ENCODE results near the gene DOCK9. TPM values are rescaled to one million over a fixed set of nuclear protein-coding genes. Genes with fewer than 3 reads are reported as not detected.

DOCK9 gene
- total and polyA plus RNA-seq, 9 of the 15 experiments (the other 6 are each of a cell fraction or from before 2014, with no cell fraction given) = 3.5 to 25.3 (median 16.7) TPM

GRCh38 chr13:98752467-98753290, 225.2 kb downstream of the DOCK9 start, which contains the start of gene SLC15A1:
SLC15A1 (minus strand) TSS chr13:98752672; CDS start chr13:98752598, 74 bp downstream.
- Histone ChIP-seq H3K27ac (ENCODE audit: extremely low read depth, low read depth, low read length) (no peak within 1 kb of the TSS), H3K4me3 (no peak within 1 kb of the TSS), H2AFZ (ENCODE audit: low read depth, low read length) (no peak within 1 kb of the TSS), H3K9ac (ENCODE audit: insufficient read depth in 1 of 2, low read depth in 2 of 2, low read length in 2 of 2) (no peak within 1 kb of the TSS), H3K79me2 (ENCODE audit: control insufficient read depth, insufficient read depth, low read length) (no peaks in the 10 kb centered on the region), H3K9me3 (replicated peaks; ENCODE audit: control insufficient read depth, insufficient read depth, low read depth, low read length) (no peaks in the 10 kb centered on the region), H4K20me1 (replicated peaks; ENCODE audit: control insufficient read depth, insufficient read depth, low read length) (no peaks in the 10 kb centered on the region), H3K4me2 (ENCODE audit: insufficient read depth, low read length) (no peak within 1 kb of the TSS), H3K4me1 (replicated peaks in 1 of 2; ENCODE audit: control insufficient read depth in 2 of 2, insufficient read depth in 2 of 2, low read length in 2 of 2) (peaks cover 0 to 4% of the 10 kb centered on the region in 2 experiments; a peak in 1 of 5 replicates), H3K36me3 (ENCODE audit: control insufficient read depth, insufficient read depth, low read length) (no peaks in the 10 kb centered on the region), H3K9me1 (ENCODE audit: control insufficient read depth, insufficient read depth, low read length) (no peaks in the 10 kb centered on the region), H3K27me3 (ENCODE audit: control insufficient read depth in 2 of 2, insufficient read depth in 2 of 2, low read length in 2 of 2) (peaks cover 4 to 46% of the 10 kb centered on the region in 2 experiments; a peak in 4 of 5 replicates)
- ATAC-seq (no peak), FAIRE-seq (no peak), DNase-seq (ENCODE audit: extremely low read depth in 1 of 4, low spot score in 3 of 4) (no peak)
- BruUV-seq (replicated peaks) = no TSS peak
- TF ChIP-seq LARP7 (IDR thresholded peaks at IDR 0.05) = no peak
- TF ChIP-seq ZNF592 (IDR thresholded peaks at IDR 0.05) = no peak
- no peak for TF ChIP-seq CHD4 (IDR thresholded peaks at IDR 0.05; ENCODE audit: insufficient read depth, insufficient replicate concordance, low read depth, low read length, poor library complexity, severe bottlenecking)
- TF ChIP-seq NEUROD1 (IDR thresholded peaks at IDR 0.05; ENCODE audit: borderline replicate concordance, low read depth, low read length, partially characterized antibody) = no peak
- TF ChIP-seq TEAD1 (CRISPR knock-in tag; IDR thresholded peaks at IDR 0.05) = no peak
- intact Hi-C loops (cut with micrococcal nuclease) = no loop called here
- ChIA-PET POLR2A (no interaction called here), CTCF (ENCODE audit: low intra/inter-chr PET ratio) (no interaction called here)
- in situ Hi-C loops (cut with MboI) = no loop called here
- WGBS (ENCODE audit: insufficient coverage, low coverage, missing lambda C conversion rate) = 20% methylated on average over 21 of the region's 59 CpGs

Data from K562 (cell line).